ENCODE results near the gene NPAS2.

NPAS2 gene

DNA sequence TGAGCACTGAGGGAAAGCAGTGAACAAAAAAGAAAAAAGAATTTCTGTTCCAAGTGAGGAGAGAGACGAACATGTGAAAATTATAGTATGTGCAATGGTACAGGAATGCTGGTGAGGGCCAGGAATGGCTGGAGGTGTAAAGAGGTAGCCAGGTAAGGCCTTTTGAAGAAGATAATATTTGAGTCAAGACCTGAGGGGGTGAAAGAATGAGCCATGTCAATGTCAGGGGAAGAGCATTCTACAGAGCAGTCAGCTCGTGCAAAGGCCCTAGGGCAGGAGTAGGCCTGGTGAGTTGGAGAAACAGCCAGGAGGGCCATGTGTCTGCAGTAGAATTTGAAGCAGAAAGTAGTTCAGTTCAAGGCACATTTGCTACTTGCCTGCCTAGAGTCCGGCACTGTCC is 169.7 kb downstream of the NPAS2 start:
- H3K4me3 ChIP-seq (ENCODE audit: low read length): no peak overlapping the region
- TF ChIP-seq EZH2phosphoT487 (IDR thresholded peaks at IDR 0.05; ENCODE audit: low read length) (no peak), EZH2 (optimal IDR thresholded peaks at IDR 0.05; ENCODE audit: low read depth, low read length) (no peak)
- TF ChIP-seq, protein P1, sequence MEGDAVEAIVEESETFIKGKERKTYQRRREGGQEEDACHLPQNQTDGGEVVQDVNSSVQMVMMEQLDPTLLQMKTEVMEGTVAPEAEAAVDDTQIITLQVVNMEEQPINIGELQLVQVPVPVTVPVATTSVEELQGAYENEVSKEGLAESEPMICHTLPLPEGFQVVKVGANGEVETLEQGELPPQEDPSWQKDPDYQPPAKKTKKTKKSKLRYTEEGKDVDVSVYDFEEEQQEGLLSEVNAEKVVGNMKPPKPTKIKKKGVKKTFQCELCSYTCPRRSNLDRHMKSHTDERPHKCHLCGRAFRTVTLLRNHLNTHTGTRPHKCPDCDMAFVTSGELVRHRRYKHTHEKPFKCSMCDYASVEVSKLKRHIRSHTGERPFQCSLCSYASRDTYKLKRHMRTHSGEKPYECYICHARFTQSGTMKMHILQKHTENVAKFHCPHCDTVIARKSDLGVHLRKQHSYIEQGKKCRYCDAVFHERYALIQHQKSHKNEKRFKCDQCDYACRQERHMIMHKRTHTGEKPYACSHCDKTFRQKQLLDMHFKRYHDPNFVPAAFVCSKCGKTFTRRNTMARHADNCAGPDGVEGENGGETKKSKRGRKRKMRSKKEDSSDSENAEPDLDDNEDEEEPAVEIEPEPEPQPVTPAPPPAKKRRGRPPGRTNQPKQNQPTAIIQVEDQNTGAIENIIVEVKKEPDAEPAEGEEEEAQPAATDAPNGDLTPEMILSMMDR (IDR thresholded peaks at IDR 0.05; ENCODE audit: low read length): no peak
- no peak overlapping the region for H3K9ac ChIP-seq (ENCODE audit: low read length)

DNA sequence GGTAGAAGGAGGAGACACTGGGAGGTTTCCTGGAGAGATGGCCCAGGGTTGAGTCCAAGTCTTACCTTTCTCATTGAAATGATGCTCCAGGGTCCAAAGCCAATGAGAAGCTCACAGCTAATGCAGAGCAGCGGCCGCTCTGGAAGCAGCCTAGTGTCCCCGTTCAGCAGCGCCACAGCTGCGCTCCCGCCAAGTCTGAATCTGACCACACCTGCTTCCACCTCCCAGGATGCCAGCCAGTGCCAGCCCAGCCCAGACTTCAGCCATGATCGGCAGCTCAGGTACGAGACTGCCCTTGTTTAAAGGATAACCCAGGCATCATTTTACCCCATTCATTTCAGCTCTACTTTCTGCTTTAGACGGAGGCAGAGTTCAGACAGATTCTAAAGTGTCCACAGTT is 170.2 kb downstream of the NPAS2 start:
- Histone ChIP-seq H3K9me2 (replicated peaks; ENCODE audit: insufficient read depth, low read length) (no peaks in the 10 kb centered on the region), H3K4me2 (ENCODE audit: low read depth, low read length) (no peak overlapping the region), H3K27me3 (replicated peaks; ENCODE audit: insufficient read depth, low read length) (no peaks in the 10 kb centered on the region), H3K9ac (ENCODE audit: low read length) (no peak overlapping the region), H4K20me1 (ENCODE audit: insufficient read depth, low read length) (no peaks in the 10 kb centered on the region), H3K27ac (ENCODE audit: low read length) (no peak overlapping the region), H3K9me3 (replicated peaks; ENCODE audit: insufficient read depth, low read length) (no peaks in the 10 kb centered on the region), H3K79me2 (ENCODE audit: low read length) (no peaks in the 10 kb centered on the region), H3K4me3 (ENCODE audit: low read length) (no peak overlapping the region), H3K36me3 (replicated peaks; ENCODE audit: insufficient read depth, low read length) (no peaks in the 10 kb centered on the region), H3F3A (ENCODE audit: insufficient read depth, low read length) (no peaks in the 10 kb centered on the region), H2AFZ (ENCODE audit: low read length) (no peak overlapping the region), H3K4me1 (ENCODE audit: low read length) (no peaks in the 10 kb centered on the region)
- no peak for TF ChIP-seq EZH2phosphoT487 (IDR thresholded peaks at IDR 0.05; ENCODE audit: low read length)
- TF ChIP-seq, protein P1 (IDR thresholded peaks at IDR 0.05; ENCODE audit: low read length): no peak
- no peak for TF ChIP-seq EZH2 (optimal IDR thresholded peaks at IDR 0.05; ENCODE audit: low read depth, low read length)
- no peak for DNase-seq

More for the DNA sequence above, 169.7 kb downstream of the NPAS2 start:
- Histone ChIP-seq H4K20me1 (ENCODE audit: insufficient read depth, low read length) (no peaks in the 10 kb centered on the region), H3F3A (ENCODE audit: insufficient read depth, low read length) (no peaks in the 10 kb centered on the region), H3K4me1 (ENCODE audit: low read length) (no peaks in the 10 kb centered on the region), H3K27ac (ENCODE audit: low read length) (no peak overlapping the region), H2AFZ (ENCODE audit: low read length) (no peak overlapping the region), H3K36me3 (replicated peaks; ENCODE audit: insufficient read depth, low read length) (no peaks in the 10 kb centered on the region), H3K9me3 (replicated peaks; ENCODE audit: insufficient read depth, low read length) (no peaks in the 10 kb centered on the region), H3K79me2 (ENCODE audit: low read length) (no peaks in the 10 kb centered on the region), H3K4me2 (ENCODE audit: low read depth, low read length) (no peak overlapping the region), H3K9me2 (replicated peaks; ENCODE audit: insufficient read depth, low read length) (no peaks in the 10 kb centered on the region), H3K27me3 (replicated peaks; ENCODE audit: insufficient read depth, low read length) (no peaks in the 10 kb centered on the region)
- no peak for DNase-seq

DNA sequence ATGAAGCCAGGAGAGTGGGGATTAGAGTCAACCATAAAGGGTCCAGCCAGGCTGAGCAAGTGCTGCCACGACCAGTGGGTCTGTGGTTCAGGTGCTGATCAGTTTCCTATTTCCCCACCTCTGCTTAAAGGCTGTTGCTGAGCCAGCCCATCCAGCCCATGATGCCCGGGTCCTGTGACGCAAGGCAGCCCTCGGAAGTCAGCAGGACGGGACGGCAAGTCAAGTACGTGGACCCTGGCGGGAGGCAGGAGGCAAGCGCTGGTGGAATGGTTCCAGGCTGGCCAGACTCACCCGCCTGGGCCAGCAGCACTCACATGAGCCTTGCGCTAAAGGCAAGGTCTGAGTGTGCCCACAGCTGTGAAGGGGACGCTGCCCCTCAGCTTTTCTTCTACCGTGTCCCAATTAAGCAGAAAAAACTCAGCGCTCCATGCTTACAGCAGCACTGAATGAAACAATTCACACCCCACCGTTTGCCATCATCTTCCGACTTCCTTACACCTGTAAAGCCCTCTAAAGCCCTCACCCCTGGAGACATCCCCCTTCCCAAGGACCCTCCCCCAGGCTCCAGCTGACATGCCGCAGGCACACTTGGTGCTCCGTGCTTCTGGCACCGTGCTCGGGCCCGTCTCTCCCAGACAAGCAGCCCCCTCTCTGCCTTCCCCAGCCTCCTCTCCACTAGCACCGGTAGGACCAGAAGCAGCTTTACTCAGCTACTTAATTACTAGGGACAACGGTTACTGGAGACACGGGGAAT is 170.9 kb downstream of the NPAS2 start:
- Histone ChIP-seq H3K9me2 (replicated peaks; ENCODE audit: insufficient read depth, low read length) (no peaks in the 10 kb centered on the region), H3K4me3 (ENCODE audit: low read length) (no peak overlapping the region), H2AFZ (ENCODE audit: low read length) (no peak overlapping the region), H3F3A (ENCODE audit: insufficient read depth, low read length) (no peaks in the 10 kb centered on the region), H3K36me3 (replicated peaks; ENCODE audit: insufficient read depth, low read length) (no peaks in the 10 kb centered on the region), H4K20me1 (ENCODE audit: insufficient read depth, low read length) (no peaks in the 10 kb centered on the region), H3K4me1 (ENCODE audit: low read length) (no peaks in the 10 kb centered on the region), H3K9ac (ENCODE audit: low read length) (no peak overlapping the region), H3K4me2 (ENCODE audit: low read depth, low read length) (no peak overlapping the region), H3K27ac (ENCODE audit: low read length) (no peak overlapping the region), H3K9me3 (replicated peaks; ENCODE audit: insufficient read depth, low read length) (no peaks in the 10 kb centered on the region), H3K27me3 (replicated peaks; ENCODE audit: insufficient read depth, low read length) (no peaks in the 10 kb centered on the region), H3K79me2 (ENCODE audit: low read length) (no peaks in the 10 kb centered on the region)
- DNase-seq: no peak
- no peak for TF ChIP-seq EZH2phosphoT487 (IDR thresholded peaks at IDR 0.05; ENCODE audit: low read length)

DNA sequence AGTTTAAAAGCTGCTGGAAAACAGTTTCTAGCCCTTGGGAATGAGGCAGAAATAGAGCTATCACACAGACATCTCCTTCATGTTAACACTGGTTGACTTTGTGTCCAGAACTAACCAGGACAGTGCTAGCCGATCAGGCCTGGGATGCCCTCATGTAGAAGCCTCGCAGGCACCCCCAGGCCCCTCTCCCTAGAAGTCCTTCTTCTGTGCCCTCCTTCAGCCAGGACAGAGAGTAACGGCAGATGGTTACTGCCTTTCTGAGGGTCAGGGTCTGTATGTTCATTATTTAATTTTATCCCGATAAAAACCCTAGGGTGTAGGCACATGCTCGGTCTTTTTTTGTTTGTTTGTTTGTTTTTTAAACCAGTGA is 171.4 kb downstream of the NPAS2 start:
- TF ChIP-seq, protein P1 (IDR thresholded peaks at IDR 0.05; ENCODE audit: low read length): no peak
- TF ChIP-seq EZH2phosphoT487 (IDR thresholded peaks at IDR 0.05; ENCODE audit: low read length) (no peak), EZH2 (optimal IDR thresholded peaks at IDR 0.05; ENCODE audit: low read depth, low read length) (no peak)
- Histone ChIP-seq H3K79me2 (ENCODE audit: low read length) (no peaks in the 10 kb centered on the region), H3K4me3 (ENCODE audit: low read length) (no peak overlapping the region), H4K20me1 (ENCODE audit: insufficient read depth, low read length) (no peaks in the 10 kb centered on the region), H3K36me3 (replicated peaks; ENCODE audit: insufficient read depth, low read length) (no peaks in the 10 kb centered on the region), H2AFZ (ENCODE audit: low read length) (no peak overlapping the region), H3K27ac (ENCODE audit: low read length) (no peak overlapping the region), H3F3A (ENCODE audit: insufficient read depth, low read length) (no peaks in the 10 kb centered on the region), H3K4me1 (ENCODE audit: low read length) (no peaks in the 10 kb centered on the region), H3K9ac (ENCODE audit: low read length) (no peak overlapping the region), H3K9me3 (replicated peaks; ENCODE audit: insufficient read depth, low read length) (no peaks in the 10 kb centered on the region), H3K27me3 (replicated peaks; ENCODE audit: insufficient read depth, low read length) (no peaks in the 10 kb centered on the region), H3K9me2 (replicated peaks; ENCODE audit: insufficient read depth, low read length) (no peaks in the 10 kb centered on the region), H3K4me2 (ENCODE audit: low read depth, low read length) (no peak overlapping the region)
- no peak for DNase-seq

Measured in MM.1S (cell line).